ENCODE results near the gene UGCG. TPM values are rescaled to one million over a fixed set of nuclear protein-coding genes. Genes with fewer than 3 reads are reported as not detected.
"Not testable (repeated sequence)": the region's sequence is repeated elsewhere in the genome, so short reads cannot be mapped to it uniquely, and the experiment has no call there.

Gene UGCG
- total RNA-seq, 4 donors from 2014 or later, result 12.5 to 30.4 (median 21.2) TPM

GRCh38 chr9:111957856-111958631, 61.4 kb downstream of the UGCG start:
- Histone ChIP-seq H3K4me1 (no peaks in the 10 kb centered on the region), H3K9me3 (no peaks in the 10 kb centered on the region), H3K36me3 (no peaks in the 10 kb centered on the region), H3K27me3 (no peaks in the 10 kb centered on the region), H3K4me3 (replicated peaks in 1 of 3) (no peak overlapping the region), H3K27ac (no peak overlapping the region)
- intact Hi-C loops (cut with DNase I), result no loop called here
- WGBS, 2 donors, result 38 to 49% methylated on average over 3 of the region's 3 CpGs
- no peak for DNase-seq
- no peak for TF ChIP-seq POLR2A (IDR thresholded peaks at IDR 0.05)
- TF ChIP-seq, protein P1, sequence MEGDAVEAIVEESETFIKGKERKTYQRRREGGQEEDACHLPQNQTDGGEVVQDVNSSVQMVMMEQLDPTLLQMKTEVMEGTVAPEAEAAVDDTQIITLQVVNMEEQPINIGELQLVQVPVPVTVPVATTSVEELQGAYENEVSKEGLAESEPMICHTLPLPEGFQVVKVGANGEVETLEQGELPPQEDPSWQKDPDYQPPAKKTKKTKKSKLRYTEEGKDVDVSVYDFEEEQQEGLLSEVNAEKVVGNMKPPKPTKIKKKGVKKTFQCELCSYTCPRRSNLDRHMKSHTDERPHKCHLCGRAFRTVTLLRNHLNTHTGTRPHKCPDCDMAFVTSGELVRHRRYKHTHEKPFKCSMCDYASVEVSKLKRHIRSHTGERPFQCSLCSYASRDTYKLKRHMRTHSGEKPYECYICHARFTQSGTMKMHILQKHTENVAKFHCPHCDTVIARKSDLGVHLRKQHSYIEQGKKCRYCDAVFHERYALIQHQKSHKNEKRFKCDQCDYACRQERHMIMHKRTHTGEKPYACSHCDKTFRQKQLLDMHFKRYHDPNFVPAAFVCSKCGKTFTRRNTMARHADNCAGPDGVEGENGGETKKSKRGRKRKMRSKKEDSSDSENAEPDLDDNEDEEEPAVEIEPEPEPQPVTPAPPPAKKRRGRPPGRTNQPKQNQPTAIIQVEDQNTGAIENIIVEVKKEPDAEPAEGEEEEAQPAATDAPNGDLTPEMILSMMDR (IDR thresholded peaks at IDR 0.05), result no peak

DNA sequence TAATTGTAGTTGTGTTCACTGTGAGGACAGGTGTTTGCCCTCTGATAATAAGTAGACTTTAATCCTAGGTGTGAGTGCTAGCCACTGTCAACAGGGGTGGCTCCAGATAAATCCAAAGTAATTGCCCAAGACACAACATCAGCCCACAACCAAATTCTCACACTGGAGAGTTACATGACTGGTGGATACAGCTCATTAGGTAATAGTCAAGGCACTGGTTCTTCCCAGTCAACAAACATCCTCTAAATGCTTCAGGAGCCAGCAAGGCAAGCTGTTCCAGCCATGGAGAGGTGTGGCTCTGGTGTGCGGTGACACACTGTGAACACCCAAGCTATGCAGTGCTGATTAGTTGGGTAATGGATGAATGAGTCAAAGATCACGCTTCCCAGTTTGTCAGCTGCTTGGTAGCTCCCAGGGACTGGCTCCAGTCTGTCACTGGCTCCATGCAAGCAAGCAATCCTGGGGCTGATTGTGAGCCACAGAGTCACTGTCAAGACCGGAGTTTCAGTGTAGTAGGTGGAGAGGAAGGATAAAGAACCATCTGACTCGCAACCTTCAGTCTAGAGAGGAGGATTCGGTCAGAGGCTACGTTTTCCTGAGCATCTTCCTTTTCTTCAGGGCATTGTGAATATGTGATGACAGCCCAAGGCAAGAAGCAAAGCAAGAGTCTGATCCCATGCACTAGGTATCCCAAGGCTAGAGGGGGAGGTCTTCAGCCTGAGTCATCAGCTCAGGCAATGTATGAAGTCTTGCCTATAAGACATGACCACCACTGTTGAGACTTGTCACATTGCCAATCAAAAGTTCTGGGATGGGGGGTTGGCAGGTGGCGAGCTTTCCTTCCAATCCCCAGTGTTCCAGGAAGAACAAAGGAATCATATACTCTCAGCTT, 63.1 kb downstream of the UGCG start:
- H3K27me3 ChIP-seq, result no peaks in the 10 kb centered on the region
- H3K36me3 ChIP-seq, result no peaks in the 10 kb centered on the region
- no peak overlapping the region for H3K4me3 ChIP-seq (replicated peaks in 1 of 3)
- 75 to 87% methylated on average over 6 to 7 of the region's 7 CpGs for WGBS, 2 donors
- H3K4me1 ChIP-seq, result no peaks in the 10 kb centered on the region
- H3K27ac ChIP-seq, result no peak overlapping the region
- intact Hi-C loops (cut with DNase I), result no loop called here
- no peaks in the 10 kb centered on the region for H3K9me3 ChIP-seq
- TF ChIP-seq, protein P1 (IDR thresholded peaks at IDR 0.05), result no peak
- TF ChIP-seq POLR2A (IDR thresholded peaks at IDR 0.05), result no peak
- DNase-seq, result no peak

GRCh38 chr9:111960485-111960884, 63.9 kb downstream of the UGCG start:
- H3K9me3 ChIP-seq; H3K4me3 ChIP-seq (replicated peaks in 1 of 3); DNase-seq; H3K4me1 ChIP-seq; H3K36me3 ChIP-seq; H3K27me3 ChIP-seq; H3K27ac ChIP-seq; intact Hi-C loops (cut with DNase I): not testable (repeated sequence)
- 76% methylated on average over 4 of the region's 4 CpGs for WGBS, 2 donors

DNA sequence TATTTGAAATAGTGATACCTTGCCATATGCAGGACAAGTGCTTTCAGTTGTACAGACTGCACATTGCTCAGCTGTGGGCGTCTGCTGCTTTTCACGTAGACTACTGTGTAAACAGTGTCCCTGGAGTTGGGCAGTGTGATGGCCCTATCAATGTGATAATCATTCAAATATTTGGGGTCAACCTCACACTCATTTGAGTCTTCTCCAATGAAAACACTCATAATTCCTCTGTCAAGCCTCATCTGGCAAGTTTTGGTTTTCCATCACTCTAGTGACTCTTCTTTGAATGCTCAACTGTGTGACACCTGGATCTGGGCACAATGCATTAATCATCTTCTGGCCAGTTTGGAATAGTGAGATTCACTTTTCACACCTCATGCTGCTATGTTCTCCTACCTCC, 64.4 kb downstream of the UGCG start:
- no peaks in the 10 kb centered on the region for H3K27me3 ChIP-seq
- DNase-seq, result no peak
- no peaks in the 10 kb centered on the region for H3K9me3 ChIP-seq
- WGBS, 2 donors, result 60 to 64% methylated on average over 2 of the region's 2 CpGs
- H3K4me3 ChIP-seq (replicated peaks in 1 of 3), result no peak overlapping the region
- H3K27ac ChIP-seq, result no peak overlapping the region
- H3K4me1 ChIP-seq, result no peaks in the 10 kb centered on the region
- TF ChIP-seq, protein P1 (IDR thresholded peaks at IDR 0.05), result no peak
- TF ChIP-seq POLR2A (IDR thresholded peaks at IDR 0.05), result no peak
- H3K36me3 ChIP-seq, result no peaks in the 10 kb centered on the region
- intact Hi-C loops (cut with DNase I), result no loop called here

GRCh38 chr9:111961575-111961974, 65.0 kb downstream of the UGCG start:
- Histone ChIP-seq H3K36me3 (no peaks in the 10 kb centered on the region), H3K4me3 (replicated peaks in 1 of 3) (no peak overlapping the region), H3K4me1 (no peaks in the 10 kb centered on the region), H3K9me3 (no peaks in the 10 kb centered on the region), H3K27ac (no peak overlapping the region), H3K27me3 (no peaks in the 10 kb centered on the region)
- intact Hi-C loops (cut with DNase I), result no loop called here
- WGBS, 2 donors, result 39 to 50% methylated on average over 5 of the region's 5 CpGs
- no peak for TF ChIP-seq POLR2A (IDR thresholded peaks at IDR 0.05)
- TF ChIP-seq, protein P1 (IDR thresholded peaks at IDR 0.05), result no peak
- peak; percentile 18 to 35 for DNase-seq

All from thyroid gland (tissue), 4 donors.